Mucosa of rectum (tissue), 2 donors: Measurements from ENCODE around the gene SLC25A23.
A peak's percentile ranks its signal among the peaks of the same experiment; 100 is the strongest.

ENCODE experiments used
- H3K27ac ChIP-seq, 2 donors: one replicate each; pipeline ENCODE4 v1.7.0; 2013; ENCODE audit warnings: inconsistent platforms in 2 of 2, low read depth in 2 of 2, low read length in 2 of 2
- H3K27me3 ChIP-seq, 2 donors: one replicate each; pipeline ENCODE4 v1.7.0; 2013; ENCODE audit warnings: low read length in 2 of 2; ENCODE audit not compliant: control insufficient read depth in 2 of 2, insufficient read depth in 2 of 2
- H3K36me3 ChIP-seq, 2 donors: one replicate each; pipeline ENCODE4 v1.7.0; 2013; ENCODE audit warnings: low read length in 2 of 2; ENCODE audit not compliant: control insufficient read depth in 2 of 2, insufficient read depth in 2 of 2
- H3K4me1 ChIP-seq, 2 donors: one replicate each; pipeline ENCODE4 v1.7.0; 2013; ENCODE audit warnings: low read length in 2 of 2, mild to moderate bottlenecking in 1 of 2; ENCODE audit not compliant: control insufficient read depth in 2 of 2, insufficient read depth in 2 of 2
- H3K4me3 ChIP-seq, 2 donors: one replicate each; pipeline ENCODE4 v1.7.0; 2013; ENCODE audit warnings: low read length in 2 of 2
- H3K9ac ChIP-seq, 2 donors: one replicate each; pipeline ENCODE4 v1.7.0; 2013; ENCODE audit warnings: low read length in 2 of 2, low read depth in 1 of 2, mild to moderate bottlenecking in 1 of 2
- H3K9me3 ChIP-seq, 2 donors: one replicate each; pipeline ENCODE4 v1.7.0; 2013; ENCODE audit warnings: low read length in 2 of 2; ENCODE audit not compliant: control insufficient read depth in 2 of 2
- donor health status: healthy.
- donor health status: Normal muscosa, but diverticular disease.

SLC25A23 gene

DNA sequence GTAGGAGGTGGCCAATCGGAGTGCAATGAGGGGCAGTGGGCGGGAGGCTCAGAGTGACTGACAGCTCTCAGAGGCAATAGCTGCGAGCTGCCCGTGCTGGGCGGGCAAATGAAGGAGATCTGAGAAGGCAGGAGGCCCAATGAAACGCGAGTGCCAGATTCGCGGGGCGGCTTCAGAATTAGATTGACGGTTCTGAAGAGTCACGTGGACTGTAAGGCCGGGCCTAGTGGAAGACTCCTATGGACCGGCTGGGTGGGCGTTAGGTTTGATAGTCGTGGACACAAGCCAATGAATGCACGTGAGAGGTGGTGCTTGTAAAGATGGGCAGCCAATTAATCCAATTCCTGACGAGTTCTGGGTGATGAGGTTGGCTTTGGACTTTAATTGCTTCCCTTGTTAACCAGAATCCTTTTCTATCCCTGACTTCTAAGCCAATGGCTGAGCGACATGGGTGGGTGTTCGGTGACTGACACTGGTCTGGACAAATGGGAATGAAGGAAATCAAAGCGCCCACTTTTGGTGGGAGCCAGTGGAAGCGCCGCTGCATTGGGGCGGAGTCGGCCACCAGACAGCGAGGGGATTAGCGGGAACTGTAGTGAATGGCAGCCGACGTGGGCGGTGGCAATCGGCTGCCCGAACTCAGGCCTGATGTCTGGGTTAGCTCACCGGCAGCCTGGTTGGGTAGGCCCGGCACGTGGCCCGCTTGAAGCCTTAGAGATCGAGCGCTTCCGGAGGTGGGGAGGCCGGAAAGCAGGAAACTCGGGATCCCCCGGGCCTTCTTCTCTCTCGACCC lies 34.5 kb downstream of the SLC25A23 start:
- Histone ChIP-seq H3K27ac (peak overlapping the region; percentile 67 to 84), H3K4me3 (peak overlapping the region; percentile 43 to 63), H3K9me3 (no peaks in the 10 kb centered on the region), H3K36me3 (peaks cover 16 to 17% of the 10 kb centered on the region in 2 donors), H3K9ac (peak overlapping the region in 1 of 2 donors; percentile 41), H3K4me1 (peaks cover 11 to 16% of the 10 kb centered on the region in 2 donors), H3K27me3 (no peaks in the 10 kb centered on the region)

- H3K4me3 ChIP-seq, result peak within 1 kb of the TSS; percentile 86 to 90
- H3K9ac ChIP-seq, result peak within 1 kb of the TSS; percentile 74 to 88
- peaks cover 23 to 24% of the 10 kb centered on the region in 2 donors for H3K36me3 ChIP-seq
- H3K27me3 ChIP-seq, result no peaks in the 10 kb centered on the region
- peaks cover 11 to 16% of the 10 kb centered on the region in 2 donors for H3K4me1 ChIP-seq
- H3K27ac ChIP-seq, result peak within 1 kb of the TSS; percentile 67 to 84
- no peaks in the 10 kb centered on the region for H3K9me3 ChIP-seq
Observed at GRCh38 chr19:6424195-6424938, 35.2 kb downstream of the SLC25A23 start, which contains the start of gene KHSRP. Gene KHSRP (minus strand): TSS chr19:6424811. CDS start chr19:6424701, 110 bp downstream.

GRCh38 chr19:6423499-6424194 lies 35.9 kb downstream of the SLC25A23 start:
- Histone ChIP-seq H3K9ac (peak overlapping the region; percentile 74 to 88), H3K27ac (peak overlapping the region; percentile 22 to 61), H3K36me3 (peaks cover 30 to 32% of the 10 kb centered on the region in 2 donors), H3K4me1 (peaks cover 11 to 16% of the 10 kb centered on the region in 2 donors), H3K4me3 (peak overlapping the region; percentile 86 to 90), H3K27me3 (no peaks in the 10 kb centered on the region), H3K9me3 (no peaks in the 10 kb centered on the region)

- H3K9me3 ChIP-seq, result no peaks in the 10 kb centered on the region
- H3K27me3 ChIP-seq, result no peaks in the 10 kb centered on the region
- H3K36me3 ChIP-seq, result peaks cover 52 to 55% of the 10 kb centered on the region in 2 donors
- no peak overlapping the region for H3K9ac ChIP-seq
- H3K4me1 ChIP-seq, result peaks cover 11 to 16% of the 10 kb centered on the region in 2 donors
- H3K4me3 ChIP-seq, result no peak overlapping the region
- no peak overlapping the region for H3K27ac ChIP-seq
Observed at GRCh38 chr19:6421075-6422014, 38.2 kb downstream of the SLC25A23 start.

DNA sequence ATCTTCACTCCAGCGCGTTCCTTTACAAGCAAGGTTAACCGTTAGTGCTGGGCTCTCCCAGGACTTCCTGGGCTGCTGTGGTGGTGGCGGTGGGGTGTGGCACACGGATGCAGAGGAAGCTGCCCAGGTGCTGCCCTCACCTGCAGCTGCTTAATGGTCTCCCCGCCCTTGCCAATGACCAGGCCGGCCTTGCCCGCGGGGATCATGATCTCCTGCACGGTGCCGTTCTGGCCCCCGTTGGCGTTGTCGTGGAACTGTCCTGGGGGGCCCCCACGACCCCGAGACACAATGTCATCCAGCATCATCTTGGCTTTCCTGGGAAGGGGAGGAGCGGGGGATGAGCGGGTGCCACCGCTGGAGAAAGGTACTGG lies 41.0 kb downstream of the SLC25A23 start:
- Histone ChIP-seq H3K27ac (no peak overlapping the region), H3K4me3 (no peak overlapping the region), H3K27me3 (no peaks in the 10 kb centered on the region), H3K9me3 (no peaks in the 10 kb centered on the region), H3K4me1 (peaks cover 4 to 12% of the 10 kb centered on the region in 2 donors), H3K36me3 (peaks cover 67 to 73% of the 10 kb centered on the region in 2 donors), H3K9ac (no peak overlapping the region)

DNA sequence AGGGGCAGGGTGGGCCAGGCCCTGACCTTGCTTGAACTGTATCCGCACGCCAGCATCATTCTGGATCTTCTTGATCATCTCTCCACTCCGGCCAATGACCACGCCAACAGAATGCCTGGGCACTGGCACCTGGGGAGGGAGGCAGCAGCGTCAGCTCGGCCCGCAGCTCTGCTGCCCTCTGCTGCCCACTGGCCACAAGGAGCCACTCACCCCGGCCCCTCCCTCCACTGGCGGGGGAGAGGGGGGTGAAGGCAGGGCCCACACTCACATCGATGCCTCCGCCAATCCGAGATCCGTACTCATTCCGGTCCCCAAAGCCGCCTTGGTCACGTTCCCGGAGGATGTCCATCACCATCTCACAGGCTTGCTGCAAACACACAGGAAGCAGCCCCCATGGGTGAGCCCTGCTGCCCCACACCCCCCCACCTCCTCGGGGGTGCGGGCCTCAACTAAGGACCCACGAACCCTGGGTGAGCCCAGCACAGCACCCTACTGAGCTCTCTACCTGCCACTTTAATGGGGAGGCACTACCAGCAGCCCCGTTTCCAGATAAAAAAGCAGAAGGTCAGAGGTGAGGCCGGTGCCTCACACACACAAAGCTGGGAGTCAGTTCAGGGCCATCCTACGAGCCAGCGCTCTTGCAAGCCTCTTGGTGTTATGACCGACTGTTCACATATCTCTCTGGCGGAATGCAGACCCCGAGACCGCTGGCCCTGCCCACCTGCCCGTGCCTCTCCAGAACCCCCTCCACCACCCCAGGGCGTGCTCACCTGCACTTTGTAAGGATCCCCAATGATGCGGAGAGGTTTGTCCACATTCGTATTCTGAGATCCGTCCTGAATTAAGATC lies 41.7 kb downstream of the SLC25A23 start:
- Histone ChIP-seq H3K27me3 (no peaks in the 10 kb centered on the region), H3K9ac (no peak overlapping the region), H3K4me1 (peaks cover 0 to 6% of the 10 kb centered on the region in 2 donors), H3K9me3 (no peaks in the 10 kb centered on the region), H3K27ac (no peak overlapping the region), H3K4me3 (no peak overlapping the region), H3K36me3 (peaks cover 67 to 73% of the 10 kb centered on the region in 2 donors)

- H3K27me3 ChIP-seq, result no peaks in the 10 kb centered on the region
- no peak overlapping the region for H3K9ac ChIP-seq
- H3K9me3 ChIP-seq, result no peaks in the 10 kb centered on the region
- H3K4me3 ChIP-seq, result no peak overlapping the region
- no peak overlapping the region for H3K27ac ChIP-seq
- H3K4me1 ChIP-seq, result peaks cover 0 to 5% of the 10 kb centered on the region in 2 donors
- peaks cover 64 to 70% of the 10 kb centered on the region in 2 donors for H3K36me3 ChIP-seq
Observed at GRCh38 chr19:6416658-6417405, 42.8 kb downstream of the SLC25A23 start.

DNA sequence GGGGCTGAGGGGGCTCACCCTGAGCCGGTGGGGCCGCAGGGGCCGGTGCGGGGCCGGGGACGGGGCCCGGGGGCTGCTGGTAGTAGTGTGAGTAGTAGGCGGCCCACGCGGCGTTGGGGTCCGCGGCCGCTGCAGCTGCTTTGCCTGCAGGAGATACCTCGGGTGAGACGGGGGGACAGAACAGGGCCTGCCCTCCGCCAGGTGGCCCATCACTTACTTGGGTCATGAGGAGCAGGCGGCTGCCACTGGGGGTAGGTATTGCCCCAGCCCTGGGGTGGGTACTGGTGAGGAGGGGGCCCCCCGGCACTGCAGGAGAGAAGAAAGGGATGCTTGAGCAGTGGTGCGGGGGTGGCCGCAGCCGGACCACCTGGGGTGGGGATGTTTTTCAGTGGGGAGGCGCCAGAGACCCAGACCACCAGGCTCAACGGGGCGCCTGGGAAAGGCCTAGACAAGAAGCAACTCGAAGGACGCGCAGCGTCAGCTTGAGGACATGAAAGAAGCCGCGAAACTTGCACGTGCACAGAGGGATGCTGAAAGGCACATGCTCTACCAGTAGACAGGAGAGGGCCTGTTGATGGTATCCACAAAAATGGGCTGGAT lies 43.9 kb downstream of the SLC25A23 start:
- Histone ChIP-seq H3K27ac (no peak overlapping the region), H3K9ac (no peak overlapping the region), H3K4me1 (peaks cover 0 to 4% of the 10 kb centered on the region in 2 donors), H3K4me3 (no peak overlapping the region), H3K27me3 (no peaks in the 10 kb centered on the region), H3K36me3 (peaks cover 54 to 62% of the 10 kb centered on the region in 2 donors), H3K9me3 (no peaks in the 10 kb centered on the region)
